Measurements from ENCODE around the gene ZBTB20. TPM values are rescaled to one million over a fixed set of nuclear protein-coding genes. Genes with fewer than 3 reads are reported as not detected.

The ZBTB20 gene
- total RNA-seq, 6 donors from 2014 or later = 40.0 to 150 (median 65.8) TPM

GRCh38 chr3:115040246-115040645 is 106.8 kb downstream of the ZBTB20 start:
- Histone ChIP-seq H3K27ac (no peak overlapping the region), H3K36me3 (no peaks in the 10 kb centered on the region), H3K27me3 (no peaks in the 10 kb centered on the region), H3K4me3 (no peak overlapping the region), H3K9me3 (no peaks in the 10 kb centered on the region), H3K4me1 (peaks cover 0 to 11% (median 2%) of the 10 kb centered on the region in 4 donors)
- TF ChIP-seq CTCF (IDR thresholded peaks at IDR 0.05) = no peak
- no peak for TF ChIP-seq POLR2A (IDR thresholded peaks at IDR 0.05)
- no peak for TF ChIP-seq EP300 (IDR thresholded peaks at IDR 0.05)
- no peak for TF ChIP-seq POLR2AphosphoS5 (IDR thresholded peaks at IDR 0.05)
- ATAC-seq (ENCODE audit: low FRiP score in 2 of 2) = no peak
- DNase-seq = no peak

GRCh38 chr3:115038817-115039216 is 108.3 kb downstream of the ZBTB20 start:
- TF ChIP-seq CTCF (IDR thresholded peaks at IDR 0.05) (no peak), POLR2AphosphoS5 (IDR thresholded peaks at IDR 0.05) (no peak), EP300 (IDR thresholded peaks at IDR 0.05) (no peak), POLR2A (IDR thresholded peaks at IDR 0.05) (no peak)
- DNase-seq = no peak
- WGBS, 2 donors = 93 to 97% methylated on average over 1 of the region's 1 CpG
- Histone ChIP-seq H3K4me1 (peaks cover 0 to 8% (median 2%) of the 10 kb centered on the region in 4 donors), H3K4me3 (no peak overlapping the region), H3K27me3 (no peaks in the 10 kb centered on the region), H3K9me3 (no peaks in the 10 kb centered on the region), H3K36me3 (no peaks in the 10 kb centered on the region), H3K27ac (no peak overlapping the region)
- no peak for ATAC-seq (ENCODE audit: low FRiP score in 2 of 2)

GRCh38 chr3:115022835-115023398 is 124.2 kb downstream of the ZBTB20 start:
- H3K9me3 ChIP-seq = no peaks in the 10 kb centered on the region
- WGBS, 2 donors = 84 to 94% methylated on average over 1 of the region's 1 CpG
- H3K36me3 ChIP-seq = no peaks in the 10 kb centered on the region
- H3K4me3 ChIP-seq = no peak overlapping the region
- DNase-seq = no peak
- no peak for ATAC-seq (ENCODE audit: low FRiP score in 2 of 2)
- H3K27me3 ChIP-seq = no peaks in the 10 kb centered on the region
- TF ChIP-seq CTCF (IDR thresholded peaks at IDR 0.05) (no peak), POLR2A (IDR thresholded peaks at IDR 0.05) (no peak), POLR2AphosphoS5 (IDR thresholded peaks at IDR 0.05) (no peak), EP300 (IDR thresholded peaks at IDR 0.05) (no peak)
- no peak overlapping the region for H3K27ac ChIP-seq
- peaks cover 8 to 15% (median 10%) of the 10 kb centered on the region in 4 donors for H3K4me1 ChIP-seq

GRCh38 chr3:115022199-115022598 is 124.9 kb downstream of the ZBTB20 start:
- 43 to 65% methylated on average over 2 of the region's 2 CpGs for WGBS, 2 donors
- Histone ChIP-seq H3K4me1 (peaks cover 8 to 15% (median 10%) of the 10 kb centered on the region in 4 donors), H3K27ac (no peak overlapping the region), H3K9me3 (no peaks in the 10 kb centered on the region), H3K27me3 (no peaks in the 10 kb centered on the region), H3K36me3 (no peaks in the 10 kb centered on the region), H3K4me3 (no peak overlapping the region)
- ATAC-seq (ENCODE audit: low FRiP score in 2 of 2) (no peak), DNase-seq (no peak)
- TF ChIP-seq POLR2A (IDR thresholded peaks at IDR 0.05) (no peak), POLR2AphosphoS5 (IDR thresholded peaks at IDR 0.05) (no peak), EP300 (IDR thresholded peaks at IDR 0.05) (no peak), CTCF (IDR thresholded peaks at IDR 0.05) (no peak)

- TF ChIP-seq POLR2AphosphoS5 (IDR thresholded peaks at IDR 0.05) (no peak), POLR2A (IDR thresholded peaks at IDR 0.05) (no peak), CTCF (IDR thresholded peaks at IDR 0.05) (no peak), EP300 (IDR thresholded peaks at IDR 0.05) (no peak)
- peaks cover 0 to 6% (median 2%) of the 10 kb centered on the region in 4 donors for H3K9me3 ChIP-seq
- DNase-seq (no peak), ATAC-seq (ENCODE audit: low FRiP score in 2 of 2) (no peak)
- peaks cover 8 to 15% (median 10%) of the 10 kb centered on the region in 4 donors for H3K4me1 ChIP-seq
- H3K4me3 ChIP-seq = no peak overlapping the region
- no peaks in the 10 kb centered on the region for H3K27me3 ChIP-seq
- H3K27ac ChIP-seq = no peak overlapping the region
- 96 to 98% methylated on average over 2 of the region's 2 CpGs for WGBS, 2 donors
- H3K36me3 ChIP-seq = no peaks in the 10 kb centered on the region
These were observed 126.0 kb downstream of the ZBTB20 start for GRCh38 chr3:115021061-115021460.
